ENCODE measurements around the gene TSPAN5. TPM values are rescaled to one million over a fixed set of nuclear protein-coding genes. Genes with fewer than 3 reads are reported as not detected.

Gene TSPAN5
- total RNA-seq, 2 donors from 2014 or later, result 19.6 to 22.9 TPM

DNA sequence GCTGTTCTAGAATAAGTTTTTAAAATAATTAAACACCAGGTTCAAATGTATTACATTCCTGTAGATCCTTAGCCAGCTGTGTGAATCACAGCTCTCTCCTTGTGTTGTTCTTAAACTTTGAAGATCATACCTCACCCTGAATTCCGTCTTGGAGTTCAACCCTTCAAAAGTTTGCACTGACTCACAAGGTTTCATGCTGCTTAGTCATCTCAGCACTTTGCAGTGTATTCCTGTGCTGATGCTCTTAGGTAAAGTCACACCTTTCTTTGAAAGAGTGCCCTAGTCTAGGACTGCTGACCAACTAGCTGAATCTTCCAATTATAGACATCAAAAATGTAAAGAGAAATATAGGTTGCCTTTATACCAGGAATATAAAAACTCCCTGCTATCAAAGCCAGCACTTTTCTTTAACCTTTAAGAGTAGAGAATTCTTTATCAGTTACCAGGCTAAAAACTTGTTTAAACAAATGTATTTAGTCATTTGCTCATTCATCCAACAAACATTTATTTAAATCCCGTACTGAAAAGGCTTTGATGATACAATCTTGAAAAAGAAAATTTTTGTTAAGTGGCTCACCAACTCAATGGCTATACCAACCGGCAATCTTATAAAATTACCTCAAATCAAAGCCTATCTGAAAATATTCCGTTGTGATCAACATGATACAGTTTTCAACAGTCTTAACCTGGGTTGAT is 227.6 kb downstream of the TSPAN5 start:
- Mint-ChIP-seq H3K36me3 (ENCODE audit: insufficient read depth in 2 of 2) (peaks cover 1 to 7% of the 10 kb centered on the region in 2 donors), H3K9me3 (peaks cover 11 to 13% of the 10 kb centered on the region in 2 donors), H3K4me3 (no peak overlapping the region), H3K4me1 (ENCODE audit: low read depth) (no peaks in the 10 kb centered on the region), H3K27ac (no peak overlapping the region), H3K27me3 (ENCODE audit: low read depth) (no peaks in the 10 kb centered on the region)
- DNase-seq (no peak), ATAC-seq (replicated peaks in 1 of 2) (peak in 1 of 2 donors; percentile 51)

DNA sequence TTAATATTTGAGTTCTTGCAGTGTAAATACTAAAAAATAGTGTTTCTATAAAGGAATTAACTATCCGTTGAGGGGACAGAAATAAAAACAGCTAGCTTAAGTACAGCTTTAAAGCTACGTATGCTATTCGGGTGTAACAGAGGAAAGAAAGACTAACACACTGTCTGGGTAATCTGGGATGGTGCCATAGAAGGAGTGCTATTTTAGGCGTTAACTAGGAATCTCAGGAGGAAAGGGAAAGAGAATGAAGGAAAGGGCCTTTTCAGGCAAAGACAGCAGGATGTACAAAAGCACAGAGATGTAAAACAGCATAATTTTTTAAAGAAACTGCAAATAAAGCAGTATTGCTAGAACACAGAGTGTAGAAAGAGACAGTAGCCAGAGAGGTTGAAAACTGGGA is 235.4 kb downstream of the TSPAN5 start:
- DNase-seq (no peak), ATAC-seq (replicated peaks in 1 of 2) (no peak)
- H3K27me3 Mint-ChIP-seq (ENCODE audit: low read depth), result no peaks in the 10 kb centered on the region
- peaks cover 4% of the 10 kb centered on the region for H3K4me1 Mint-ChIP-seq (ENCODE audit: low read depth)
- no peak overlapping the region for H3K27ac Mint-ChIP-seq
- H3K36me3 Mint-ChIP-seq (ENCODE audit: insufficient read depth in 2 of 2), result peaks cover 21% of the 10 kb centered on the region in 2 donors
- H3K4me3 Mint-ChIP-seq, result no peak overlapping the region
- H3K9me3 Mint-ChIP-seq, result peaks cover 12 to 18% of the 10 kb centered on the region in 2 donors

DNA sequence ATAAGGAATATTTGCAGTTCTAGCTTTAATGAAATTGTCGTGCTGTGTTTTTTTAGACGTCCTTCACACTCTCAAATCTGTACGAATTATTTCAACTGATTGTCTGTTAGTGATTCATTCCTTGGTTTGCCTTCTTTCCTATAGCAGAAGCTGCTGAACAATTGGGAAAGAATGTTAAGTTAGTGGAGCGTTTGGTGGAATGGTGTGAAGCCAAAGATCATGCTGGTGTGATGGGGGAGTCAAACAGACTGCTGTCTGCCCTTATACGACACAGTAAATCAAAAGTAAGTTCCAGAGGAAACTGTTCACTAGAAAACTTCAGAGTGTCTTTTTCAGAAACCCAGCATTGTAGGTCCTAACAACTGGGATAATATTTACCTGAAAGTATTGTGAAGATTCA is 237.3 kb downstream of the TSPAN5 start:
- ATAC-seq (replicated peaks in 1 of 2) (no peak), DNase-seq (no peak)
- H3K4me3 Mint-ChIP-seq, result no peak overlapping the region
- peaks cover 4 to 5% of the 10 kb centered on the region in 2 donors for H3K9me3 Mint-ChIP-seq
- H3K27me3 Mint-ChIP-seq (ENCODE audit: low read depth), result no peaks in the 10 kb centered on the region
- no peak overlapping the region for H3K27ac Mint-ChIP-seq
- H3K36me3 Mint-ChIP-seq (ENCODE audit: insufficient read depth in 2 of 2), result peaks cover 14 to 24% of the 10 kb centered on the region in 2 donors
- peaks cover 4% of the 10 kb centered on the region for H3K4me1 Mint-ChIP-seq (ENCODE audit: low read depth)

Data from activated T-cell treated with anti-CD3 and anti-CD28 coated beads, Interleukin-2, amount 50 U/mL, for 72 hours (primary cell).